ENCODE results near the gene OSBPL10.
"Not testable (repeated sequence)": the region's sequence is repeated elsewhere in the genome, so short reads cannot be mapped to it uniquely, and the experiment has no call there.

OSBPL10 gene

GRCh38 chr3:31699309-31699953 lies 281.6 kb downstream of the OSBPL10 start:
- DNase-seq (ENCODE audit: low read depth): no peak

GRCh38 chr3:31696815-31697548 lies 284.1 kb downstream of the OSBPL10 start:
- no peak for DNase-seq (ENCODE audit: low read depth)

GRCh38 chr3:31696009-31696297 lies 285.1 kb downstream of the OSBPL10 start:
- DNase-seq (ENCODE audit: low read depth): no peak

GRCh38 chr3:31695280-31696008 lies 285.6 kb downstream of the OSBPL10 start:
- DNase-seq (ENCODE audit: low read depth): no peak

GRCh38 chr3:31693346-31693745 lies 287.7 kb downstream of the OSBPL10 start:
- DNase-seq (ENCODE audit: low read depth): no peak

- no peak for DNase-seq (ENCODE audit: low read depth)
Measured at GRCh38 chr3:31692751-31693150, 288.3 kb downstream of the OSBPL10 start.

- DNase-seq (ENCODE audit: low read depth): no peak
Measured at GRCh38 chr3:31690771-31691170, 290.3 kb downstream of the OSBPL10 start.

GRCh38 chr3:31689523-31689922 lies 291.5 kb downstream of the OSBPL10 start:
- not testable (repeated sequence) for DNase-seq (ENCODE audit: low read depth)

GRCh38 chr3:31688984-31689383 lies 292.1 kb downstream of the OSBPL10 start:
- DNase-seq (ENCODE audit: low read depth): no peak

- DNase-seq (ENCODE audit: low read depth): no peak
Measured at GRCh38 chr3:31687020-31687802, 293.9 kb downstream of the OSBPL10 start.

GRCh38 chr3:31680072-31680870 lies 300.8 kb downstream of the OSBPL10 start:
- no peak for DNase-seq (ENCODE audit: low read depth)

- no peak for DNase-seq (ENCODE audit: low read depth)
Measured at GRCh38 chr3:31676556-31676955, 304.5 kb downstream of the OSBPL10 start.

GRCh38 chr3:31673950-31674349 lies 307.1 kb downstream of the OSBPL10 start:
- DNase-seq (ENCODE audit: low read depth): no peak

- no peak for DNase-seq (ENCODE audit: low read depth)
Measured at GRCh38 chr3:31671976-31672375, 309.1 kb downstream of the OSBPL10 start.

- DNase-seq (ENCODE audit: low read depth): no peak
Measured at GRCh38 chr3:31671451-31671850, 309.6 kb downstream of the OSBPL10 start.

- no peak for DNase-seq (ENCODE audit: low read depth)
Measured at GRCh38 chr3:31670722-31671121, 310.3 kb downstream of the OSBPL10 start.

GRCh38 chr3:31670136-31670535 lies 310.9 kb downstream of the OSBPL10 start:
- DNase-seq (ENCODE audit: low read depth): no peak

- DNase-seq (ENCODE audit: low read depth): no peak
Measured at GRCh38 chr3:31668242-31668641, 312.8 kb downstream of the OSBPL10 start.

GRCh38 chr3:31667582-31667981 lies 313.5 kb downstream of the OSBPL10 start:
- DNase-seq (ENCODE audit: low read depth): no peak

GRCh38 chr3:31664031-31664430 lies 317.0 kb downstream of the OSBPL10 start:
- DNase-seq (ENCODE audit: low read depth): no peak

- DNase-seq (ENCODE audit: low read depth): no peak
Measured at GRCh38 chr3:31661993-31662670, 318.9 kb downstream of the OSBPL10 start.
